Stomach (tissue), 9 donors: Measurements from ENCODE around the gene TLX3. TPM values are rescaled to one million over a fixed set of nuclear protein-coding genes. Genes with fewer than 3 reads are reported as not detected.

Experiments
- DNase-seq, 2 donors: peaks; one replicate each; pipeline versions ENCODE4 v3.0.0 to v3.0.0-alpha.2; 2013 to 2019
- H3K27ac ChIP-seq, 5 donors: fragments of 200-600 bp in 4 of 5; sonication (generic) in 4 of 5; one replicate each; pipeline ENCODE4 v1.5.1; 2013 to 2019; ENCODE audit warnings: mild to moderate bottlenecking in 1 of 5, moderate library complexity in 1 of 5
- H3K27me3 ChIP-seq, 3 donors: fragments of 200-600 bp; sonication (generic); one replicate each; pipeline ENCODE4 v1.5.1; 2017 to 2019; ENCODE audit warnings: mixed run types in 1 of 3
- H3K36me3 ChIP-seq, 4 donors: fragments of 200-600 bp; sonication (generic); 1 replicate in 3 of 4; 2 replicates in 1 of 4; pipeline ENCODE4 v1.5.1; 2016 to 2019
- H3K4me1 ChIP-seq, 4 donors: fragments of 200-600 bp; sonication (generic); one replicate each; pipeline ENCODE4 v1.5.1; 2016 to 2019
- H3K4me3 ChIP-seq, 4 donors: fragments of 200-600 bp; sonication (generic) in 3 of 4; one replicate each; pipeline ENCODE4 v1.5.1; 2016 to 2019; ENCODE audit warnings: mild to moderate bottlenecking in 1 of 4
- H3K9me3 ChIP-seq, 4 donors: fragments of 200-600 bp; sonication (generic); one replicate each; pipeline ENCODE4 v1.5.1; 2016 to 2019
- CTCF ChIP-seq, 7 experiments: fragments of 450-650 bp in 4 of 7; fragments of 200-600 bp in 3 of 7; sonication (generic) in 3 of 7; IDR thresholded peaks; one replicate each; pipeline ENCODE4 v1.5.1; 2016 to 2019; ENCODE audit warnings: antibody characterized with exemption in 7 of 7, control low read depth in 2 of 7, mild to moderate bottlenecking in 1 of 7
- EP300 ChIP-seq: sonication (generic); formaldehyde crosslinking; IDR thresholded peaks from one replicate; pipeline ENCODE4 v1.6.1; 2017; ENCODE audit warnings: antibody characterized with exemption
- POLR2A ChIP-seq, 4 donors: fragments of 450-650 bp; IDR thresholded peaks; one replicate each; pipeline ENCODE4 v1.6.1; 2016; ENCODE audit warnings: antibody characterized with exemption in 4 of 4, control low read depth in 2 of 4, mild to moderate bottlenecking in 1 of 4, moderate library complexity in 1 of 4
- POLR2AphosphoS5 ChIP-seq, 3 donors: sonication (generic); formaldehyde crosslinking; IDR thresholded peaks; one replicate each; pipeline ENCODE4 v1.6.1; 2016; ENCODE audit warnings: antibody characterized with exemption in 3 of 3
- WGBS, 5 donors: extraction: QIAGEN DNeasy Blood & Tissue Kit in 3 of 5; methylation state at CpG; one replicate each; pipeline versions ENCODE4 v1.1.5 to v1.1.7; 2013 to 2018; 5-methylcytosine and 5-hydroxymethylcytosine counted together
- intact Hi-C: fragments of 100-400 bp; cut with DNase I; formaldehyde crosslinking; loops from one replicate; pipeline ENCODE4 v1.15.1; 2023; ENCODE audit warnings: low total_unique reads
- polyA plus RNA-seq, 3 donors: library from polyadenylated mRNA; stranded (reverse); fragments of 200-250 nt; gene quantifications; one replicate each; pipeline ENCODE4 v1.2.3, GENCODE V29; 2013
- total RNA-seq, 5 donors: library from RNA; depleted of rRNA; stranded (reverse); fragments of >200 nt; gene quantifications; one replicate each; pipeline versions ENCODE4 v1.1.0 to v1.2.3, GENCODE V29; 2014 to 2016
- donor health status: healthy with polysubstance abuse.
- donor health status: Bipolar disorder and iron deficiency.
- donor health status: healthy.

The TLX3 gene
- total and polyA plus RNA-seq, 8 donors: not detected

GRCh38 chr5:171312129-171312974 lies 3.3 kb downstream of the TLX3 start:
- no peak overlapping the region for H3K27ac ChIP-seq
- H3K4me3 ChIP-seq: peak overlapping the region; percentile 15 to 48 (median 30)
- H3K4me1 ChIP-seq: peaks cover 59 to 94% (median 81%) of the 10 kb centered on the region in 4 donors
- peaks cover 84 to 100% (median 99%) of the 10 kb centered on the region in 3 donors for H3K27me3 ChIP-seq
- intact Hi-C loops: no loop called here
- WGBS, 5 donors: 4 to 9% (median 5%) methylated on average over 57 to 74 of the region's 74 CpGs
- no peaks in the 10 kb centered on the region for H3K36me3 ChIP-seq
- no peak for TF ChIP-seq EP300
- TF ChIP-seq CTCF (IDR thresholded peaks at IDR 0.05): no peak
- no peak for TF ChIP-seq POLR2AphosphoS5 (IDR thresholded peaks at IDR 0.05)
- peaks cover 0 to 10% (median 0%) of the 10 kb centered on the region in 4 donors for H3K9me3 ChIP-seq
- peak in 1 of 2 donors; percentile 39 for DNase-seq

DNA sequence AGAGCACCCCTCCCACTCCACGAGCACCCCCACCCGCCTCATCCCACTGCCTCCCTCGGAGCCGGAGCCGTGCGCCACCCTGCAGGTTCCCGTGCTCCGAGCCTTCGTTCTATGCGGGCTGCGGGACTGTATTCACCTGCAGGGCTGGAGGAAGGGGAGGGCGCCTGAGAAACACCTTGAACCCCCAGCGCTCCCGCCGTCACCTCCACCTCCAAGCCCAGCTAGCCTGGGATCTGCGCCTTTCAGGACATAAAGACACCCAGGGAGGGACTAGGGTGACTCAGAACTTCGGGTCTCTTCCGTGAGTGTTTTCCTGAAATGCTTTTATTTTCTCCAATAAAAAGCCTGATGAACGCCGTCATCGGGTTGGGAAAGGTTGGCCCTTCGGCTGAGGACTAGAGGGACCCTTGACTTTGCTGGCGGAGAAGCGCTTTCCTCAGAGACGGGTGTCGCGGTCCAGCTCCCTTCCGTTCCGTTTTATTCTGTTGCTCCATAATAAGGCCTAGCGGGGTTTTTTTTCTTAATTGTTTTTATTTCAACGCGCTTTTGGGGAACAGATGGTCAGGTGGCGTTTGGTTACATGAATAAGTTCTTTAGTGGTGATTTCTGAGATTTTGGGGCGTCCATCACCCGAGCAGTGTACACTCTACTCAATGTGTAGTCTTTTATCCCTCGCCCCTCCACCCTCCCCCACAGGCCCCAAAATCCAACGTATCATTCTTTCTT lies 4.6 kb downstream of the TLX3 start:
- intact Hi-C loops: no loop called here
- no peak for TF ChIP-seq CTCF (IDR thresholded peaks at IDR 0.05)
- no peak for TF ChIP-seq POLR2A (IDR thresholded peaks at IDR 0.05)
- TF ChIP-seq POLR2AphosphoS5 (IDR thresholded peaks at IDR 0.05): no peak
- no peak for TF ChIP-seq EP300
- WGBS, 5 donors: 8 to 14% (median 11%) methylated on average over 37 of the region's 37 CpGs
- Histone ChIP-seq H3K27ac (no peak overlapping the region), H3K4me1 (peaks cover 59 to 95% (median 78%) of the 10 kb centered on the region in 4 donors), H3K36me3 (no peaks in the 10 kb centered on the region), H3K27me3 (peaks cover 76 to 100% (median 99%) of the 10 kb centered on the region in 3 donors), H3K9me3 (peaks cover 0 to under 1% (median 0%) of the 10 kb centered on the region in 4 donors), H3K4me3 (no peak overlapping the region)
- DNase-seq: no peak

DNA sequence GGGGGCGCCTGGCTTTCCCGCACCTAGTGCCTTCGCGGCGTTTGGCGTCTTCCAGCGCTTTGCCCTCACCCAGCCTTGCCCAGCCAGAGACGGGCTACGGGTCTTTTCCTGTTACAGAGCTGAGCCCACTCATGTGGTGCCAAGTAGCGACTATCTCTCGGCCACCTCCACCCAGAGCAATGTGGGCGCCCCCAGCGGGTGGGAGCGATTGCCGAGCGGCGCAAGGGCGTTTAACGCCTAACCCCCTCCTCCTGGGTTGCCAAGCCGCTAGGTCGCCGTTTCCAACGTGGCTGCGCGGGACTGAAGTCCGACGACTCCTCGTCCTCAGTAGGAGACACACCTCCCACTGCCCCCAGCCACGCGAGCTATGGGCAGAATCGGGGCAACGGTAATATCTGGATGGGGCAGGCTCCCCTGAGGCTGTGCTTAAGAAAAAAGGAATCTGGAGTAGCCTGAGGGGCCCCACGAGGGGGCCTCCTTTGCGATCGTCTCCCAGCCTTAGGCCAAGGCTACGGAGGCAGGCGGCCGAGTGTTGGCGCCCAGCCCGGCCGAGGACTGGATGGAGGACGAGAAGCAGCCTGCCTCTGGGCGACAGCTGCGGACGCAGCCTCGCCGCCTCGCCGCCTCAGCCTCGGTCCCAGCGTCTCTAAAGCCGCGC lies 5.8 kb downstream of the TLX3 start:
- WGBS, 5 donors: 3 to 6% (median 6%) methylated on average over 10 to 53 of the region's 53 CpGs
- DNase-seq: peak in 1 of 2 donors; percentile 82
- peaks cover 48 to 83% (median 67%) of the 10 kb centered on the region in 4 donors for H3K4me1 ChIP-seq
- peak overlapping the region in 3 of 4 donors; percentile 11 to 37 (median 22) for H3K4me3 ChIP-seq
- TF ChIP-seq POLR2AphosphoS5 (IDR thresholded peaks at IDR 0.05) (no peak), EP300 (no peak), POLR2A (IDR thresholded peaks at IDR 0.05) (no peak), CTCF (IDR thresholded peaks at IDR 0.05) (no peak)
- H3K27me3 ChIP-seq: peaks cover 64 to 100% (median 99%) of the 10 kb centered on the region in 3 donors
- H3K9me3 ChIP-seq: no peaks in the 10 kb centered on the region
- H3K27ac ChIP-seq: no peak overlapping the region
- intact Hi-C loops: no loop called here
- no peaks in the 10 kb centered on the region for H3K36me3 ChIP-seq

- 4 to 7% (median 5%) methylated on average over 7 to 36 of the region's 36 CpGs for WGBS, 5 donors
- Histone ChIP-seq H3K4me3 (peak overlapping the region in 3 of 4 donors; percentile 11 to 37 (median 22)), H3K27me3 (peaks cover 58 to 100% (median 99%) of the 10 kb centered on the region in 3 donors), H3K36me3 (no peaks in the 10 kb centered on the region), H3K9me3 (no peaks in the 10 kb centered on the region), H3K4me1 (peaks cover 45 to 78% (median 62%) of the 10 kb centered on the region in 4 donors), H3K27ac (no peak overlapping the region)
- intact Hi-C loops: no loop called here
- TF ChIP-seq POLR2A (IDR thresholded peaks at IDR 0.05) (no peak), CTCF (IDR thresholded peaks at IDR 0.05) (no peak), EP300 (no peak), POLR2AphosphoS5 (IDR thresholded peaks at IDR 0.05) (no peak)
- peak in 1 of 2 donors; percentile 27 for DNase-seq
These were observed 6.4 kb downstream of the TLX3 start for GRCh38 chr5:171315386-171315891.
